Psoas muscle (tissue), 8 donors: ENCODE measurements around the gene ESYT1. TPM values are rescaled to one million over a fixed set of nuclear protein-coding genes. Genes with fewer than 3 reads are reported as not detected.

Experiments used
- ATAC-seq, 4 donors: fragments of 200-7000 bp; cut with Tn5 transposase; one replicate each; pipeline ENCODE4 v1.9.1; 2020; ENCODE audit warnings: moderate library complexity in 3 of 4, mild to moderate bottlenecking in 2 of 4
- DNase-seq, 2 donors: peaks; one replicate each; pipeline ENCODE4 v3.0.0-alpha.2; 2020
- H3K27ac ChIP-seq: fragments of 200-600 bp; one replicate; pipeline ENCODE4 v1.8.0; 2022
- H3K27me3 ChIP-seq, 3 donors: fragments of 200-600 bp in 1 of 3; one replicate each; pipeline versions ENCODE4 v1.6.1 to v1.8.0; 2013 to 2022; ENCODE audit warnings: low read length in 2 of 3, mild to moderate bottlenecking in 2 of 3, moderate library complexity in 1 of 3; ENCODE audit not compliant: insufficient read depth in 3 of 3
- H3K36me3 ChIP-seq, 2 donors: fragments of 200-600 bp in 1 of 2; one replicate each; pipeline versions ENCODE4 v1.6.1 to v1.8.0; 2013 to 2022; ENCODE audit warnings: low read depth in 1 of 2, mild to moderate bottlenecking in 1 of 2, moderate library complexity in 1 of 2; ENCODE audit not compliant: insufficient read depth in 1 of 2
- H3K4me1 ChIP-seq: fragments of 200-600 bp; one replicate; pipeline ENCODE4 v1.8.0; 2022
- H3K4me3 ChIP-seq: fragments of 200-600 bp; one replicate; pipeline ENCODE4 v1.8.0; 2022; ENCODE audit warnings: mild to moderate bottlenecking
- H3K9me3 ChIP-seq: fragments of 200-600 bp; one replicate; pipeline ENCODE4 v1.8.0; 2022
- WGBS, 3 donors: extraction: QIAGEN DNeasy Blood & Tissue Kit; methylation state at CpG; one replicate each; pipeline versions ENCODE4 v1.1.6 to v1.1.7; 2013; 5-methylcytosine and 5-hydroxymethylcytosine counted together
- intact Hi-C, 2 donors: fragments of 100-400 bp; cut with DNase I; formaldehyde crosslinking; loops; one replicate each; pipeline versions ENCODE4 v1.11.0 to v1.14.2; 2022
- polyA plus RNA-seq, 3 donors: library from polyadenylated mRNA; stranded (reverse); fragments of 200-250 nt; gene quantifications; one replicate each; pipeline ENCODE4 v1.2.3, GENCODE V29; 2013
- total RNA-seq, 4 donors: library from RNA; stranded (reverse); fragmentation: NEBNext Ultra II Directional in 2 of 4; extraction: Animal tissue kit (Norgen Biotek cat#: 25700) in 2 of 4; gene quantifications; one replicate each; pipeline versions ENCODE4 v1.2.1 to v1.2.4, GENCODE V29; 2021 to 2023
- TF ChIP-seq, protein P1 (sequence below): fragments of 200-600 bp; IDR thresholded peaks from one replicate; pipeline ENCODE4 v1.8.0; 2022; ENCODE audit warnings: antibody characterized with exemption
- donor health status: healthy with polysubstance abuse.
- donor health status: DM: no; HTN: no; CAD: no; lungs with moderate emphysema.
- donor health status: Bipolar disorder and iron deficiency.
- donor health status: healthy.
- donor health status: DM: yes; HTN: yes; CAD: no.
- donor health status: DM: no; HTN: no; CAD: no.
- donor health status: DM: no; HTN: no; CAD: no.
- donor health status: DM: yes; HTN: yes; CAD: no.

Gene ESYT1
- total and polyA plus RNA-seq, 7 donors = 20.2 to 57.4 (median 40.6) TPM

GRCh38 chr12:56098592-56098991, 29.5 kb upstream of the ESYT1 start:
- Histone ChIP-seq H3K36me3 (no peaks in the 10 kb centered on the region), H3K27ac (no peak overlapping the region), H3K4me1 (peaks cover 7% of the 10 kb centered on the region), H3K9me3 (no peaks in the 10 kb centered on the region), H3K4me3 (no peak overlapping the region), H3K27me3 (no peaks in the 10 kb centered on the region)
- WGBS, 3 donors = 80 to 83% (median 82%) methylated on average over 3 of the region's 3 CpGs
- TF ChIP-seq, protein P1, sequence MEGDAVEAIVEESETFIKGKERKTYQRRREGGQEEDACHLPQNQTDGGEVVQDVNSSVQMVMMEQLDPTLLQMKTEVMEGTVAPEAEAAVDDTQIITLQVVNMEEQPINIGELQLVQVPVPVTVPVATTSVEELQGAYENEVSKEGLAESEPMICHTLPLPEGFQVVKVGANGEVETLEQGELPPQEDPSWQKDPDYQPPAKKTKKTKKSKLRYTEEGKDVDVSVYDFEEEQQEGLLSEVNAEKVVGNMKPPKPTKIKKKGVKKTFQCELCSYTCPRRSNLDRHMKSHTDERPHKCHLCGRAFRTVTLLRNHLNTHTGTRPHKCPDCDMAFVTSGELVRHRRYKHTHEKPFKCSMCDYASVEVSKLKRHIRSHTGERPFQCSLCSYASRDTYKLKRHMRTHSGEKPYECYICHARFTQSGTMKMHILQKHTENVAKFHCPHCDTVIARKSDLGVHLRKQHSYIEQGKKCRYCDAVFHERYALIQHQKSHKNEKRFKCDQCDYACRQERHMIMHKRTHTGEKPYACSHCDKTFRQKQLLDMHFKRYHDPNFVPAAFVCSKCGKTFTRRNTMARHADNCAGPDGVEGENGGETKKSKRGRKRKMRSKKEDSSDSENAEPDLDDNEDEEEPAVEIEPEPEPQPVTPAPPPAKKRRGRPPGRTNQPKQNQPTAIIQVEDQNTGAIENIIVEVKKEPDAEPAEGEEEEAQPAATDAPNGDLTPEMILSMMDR = no peak
- DNase-seq = peak in 1 of 2 donors; percentile 49
- intact Hi-C loops = no loop called here
- ATAC-seq = no peak

GRCh38 chr12:56099787-56100186, 28.3 kb upstream of the ESYT1 start:
- Histone ChIP-seq H3K9me3 (no peaks in the 10 kb centered on the region), H3K4me1 (peaks cover 7% of the 10 kb centered on the region), H3K27me3 (no peaks in the 10 kb centered on the region), H3K4me3 (no peak overlapping the region), H3K27ac (no peak overlapping the region), H3K36me3 (no peaks in the 10 kb centered on the region)
- TF ChIP-seq, protein P1 = no peak
- DNase-seq (no peak), ATAC-seq (no peak)
- 82 to 89% (median 85%) methylated on average over 4 of the region's 4 CpGs for WGBS, 3 donors
- intact Hi-C loops = loop anchor here (5.0 to 10.0 kb wide), 3 partner anchors 52 to 105 kb away; partner anchors contain the start of gene SUOX (in 1 of the 2)

GRCh38 chr12:56101045-56101444, 27.0 kb upstream of the ESYT1 start:
- TF ChIP-seq, protein P1 = no peak
- H3K36me3 ChIP-seq = peaks cover 0 to 1% of the 10 kb centered on the region in 2 donors
- WGBS, 3 donors = 86 to 87% (median 86%) methylated on average over 14 of the region's 14 CpGs
- ATAC-seq (no peak), DNase-seq (peak in 1 of 2 donors; percentile 37)
- no peaks in the 10 kb centered on the region for H3K27me3 ChIP-seq
- no peak overlapping the region for H3K4me3 ChIP-seq
- H3K4me1 ChIP-seq = peaks cover 15% of the 10 kb centered on the region
- no peaks in the 10 kb centered on the region for H3K9me3 ChIP-seq
- intact Hi-C loops = loop anchor here (5.0 to 10.0 kb wide), 3 partner anchors 54 to 106 kb away; partner anchors contain the start of gene SUOX (in 1 of the 2)
- H3K27ac ChIP-seq = no peak overlapping the region

DNA sequence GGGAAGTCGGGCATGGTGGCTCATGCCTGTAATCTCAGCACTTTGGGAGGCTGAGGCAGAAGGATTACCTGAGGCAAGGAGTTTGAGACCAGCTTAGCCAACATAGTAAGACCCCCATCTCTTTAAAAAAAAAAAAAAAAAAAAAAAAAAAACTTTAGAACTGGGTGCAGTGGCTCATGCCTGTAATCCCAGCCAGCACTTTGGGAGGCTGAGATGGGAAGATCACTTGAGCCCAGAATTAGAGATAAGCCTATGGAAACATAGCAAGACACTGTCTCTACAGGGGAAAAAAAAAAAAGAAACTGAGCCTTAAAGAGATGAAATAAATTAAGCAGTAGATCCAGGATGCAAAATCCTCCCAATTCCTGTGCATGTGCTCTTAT, 25.4 kb upstream of the ESYT1 start:
- intact Hi-C loops = loop anchor here (5.0 to 10.0 kb wide), 3 partner anchors 55 to 108 kb away; partner anchors contain the start of gene SUOX (in 1 of the 2)
- ATAC-seq (no peak), DNase-seq (no peak)
- Histone ChIP-seq H3K27me3 (no peaks in the 10 kb centered on the region), H3K36me3 (peaks cover 10 to 18% of the 10 kb centered on the region in 2 donors), H3K4me3 (peak overlapping the region; percentile 93), H3K4me1 (peaks cover 20% of the 10 kb centered on the region), H3K9me3 (no peaks in the 10 kb centered on the region), H3K27ac (no peak overlapping the region)
- TF ChIP-seq, protein P1 = no peak
- 83 to 90% (median 87%) methylated on average over 1 of the region's 1 CpG for WGBS, 3 donors
